OCI-LY3 (cell line): Measurements from ENCODE around the gene GLIS1.

Experiments
- CTCF ChIP-seq: fragments of 200-600, 300-600 bp; sonication (generic); IDR thresholded peaks from 2 replicates; pipeline ENCODE4 v1.5.1; 2014; ENCODE audit warnings: antibody characterized with exemption, low read length, low read depth
- EZH2phosphoT487 ChIP-seq: fragments of 200-600 bp; shearing (Covaris generic); IDR thresholded peaks from 2 replicates; pipeline ENCODE4 v1.6.1; 2018; ENCODE audit warnings: antibody characterized with exemption, mixed run types, low read depth

- TF ChIP-seq CTCF (no peak), EZH2phosphoT487 (no peak)
Measured at GRCh38 chr1:53606651-53607051, 132.3 kb downstream of the GLIS1 start.
